ENCODE results near the gene STYXL1. TPM values are rescaled to one million over a fixed set of nuclear protein-coding genes. Genes with fewer than 3 reads are reported as not detected.
"Not testable (repeated sequence)": the region's sequence is repeated elsewhere in the genome, so short reads cannot be mapped to it uniquely, and the experiment has no call there.

STYXL1 gene
- total RNA-seq, 2 donors from 2014 or later = 29.8 to 94.5 TPM

DNA sequence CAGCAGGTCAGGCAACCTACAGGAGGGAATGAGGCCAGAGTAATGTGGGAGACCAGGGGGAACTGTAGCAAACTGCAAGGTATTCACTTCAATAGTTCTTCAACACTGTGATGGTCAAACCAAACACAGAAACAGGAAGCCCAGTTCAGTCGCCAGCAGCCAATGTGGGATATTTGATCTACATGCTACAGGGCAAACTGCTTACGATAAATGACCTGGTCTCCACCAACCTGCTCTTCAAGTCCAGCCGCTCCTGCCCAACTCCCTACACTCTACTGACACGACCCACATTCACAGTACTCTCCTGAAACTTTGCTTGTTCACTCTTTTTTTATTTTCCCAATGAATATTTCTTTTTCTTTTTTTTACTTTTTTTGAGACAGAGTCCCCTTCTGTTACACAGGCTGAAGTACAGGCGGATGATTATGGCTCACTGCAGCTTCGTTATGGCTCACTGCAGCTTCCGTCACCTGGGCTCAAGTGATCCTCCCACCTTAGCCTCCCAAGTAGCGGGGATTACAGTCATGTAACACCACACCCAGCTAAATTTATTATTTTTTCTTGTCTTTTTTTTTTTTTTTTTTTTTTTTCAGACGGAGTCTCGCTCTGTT is 42.2 kb upstream of the STYXL1 start:
- TF ChIP-seq CTCF (IDR thresholded peaks at IDR 0.05) = no peak
- TF ChIP-seq POLR2A (IDR thresholded peaks at IDR 0.05) = no peak
- TF ChIP-seq POLR2AphosphoS5 (IDR thresholded peaks at IDR 0.05) = peak; percentile 72
- peak; percentile 83 for DNase-seq (ENCODE audit: low spot score)

GRCh38 chr7:76087362-76087791 is 39.6 kb upstream of the STYXL1 start:
- H3K9me3 ChIP-seq; H3K4me1 ChIP-seq (replicated peaks); DNase-seq (ENCODE audit: low spot score); H3K36me3 ChIP-seq; H3K27ac ChIP-seq; intact Hi-C loops (cut with DNase I); H3K27me3 ChIP-seq (replicated peaks; ENCODE audit: insufficient read depth); H3K4me3 ChIP-seq: not testable (repeated sequence)
- WGBS = 38% methylated on average over 5 of the region's 5 CpGs

More for the DNA sequence above, 42.2 kb upstream of the STYXL1 start:
- no peaks in the 10 kb centered on the region for H3K36me3 ChIP-seq
- peak overlapping the region; percentile 73 to 80 for H3K27ac ChIP-seq
- no peak overlapping the region for H3K4me3 ChIP-seq
- H3K27me3 ChIP-seq (replicated peaks; ENCODE audit: insufficient read depth) = no peaks in the 10 kb centered on the region
- intact Hi-C loops (cut with DNase I) = no loop called here
- WGBS = 66% methylated on average over 10 of the region's 10 CpGs
- no peaks in the 10 kb centered on the region for H3K9me3 ChIP-seq
- no peaks in the 10 kb centered on the region for H3K4me1 ChIP-seq (replicated peaks)

GRCh38 chr7:76086070-76086469 is 38.3 kb upstream of the STYXL1 start:
- H3K4me3 ChIP-seq = no peak overlapping the region
- no peak for DNase-seq (ENCODE audit: low spot score)
- intact Hi-C loops (cut with DNase I) = no loop called here
- no peaks in the 10 kb centered on the region for H3K4me1 ChIP-seq (replicated peaks)
- no peaks in the 10 kb centered on the region for H3K27me3 ChIP-seq (replicated peaks; ENCODE audit: insufficient read depth)
- TF ChIP-seq POLR2A (IDR thresholded peaks at IDR 0.05) (no peak), POLR2AphosphoS5 (IDR thresholded peaks at IDR 0.05) (no peak), CTCF (IDR thresholded peaks at IDR 0.05) (no peak)
- H3K9me3 ChIP-seq = no peaks in the 10 kb centered on the region
- no peaks in the 10 kb centered on the region for H3K36me3 ChIP-seq
- H3K27ac ChIP-seq = no peak overlapping the region
- 98% methylated on average over 4 of the region's 4 CpGs for WGBS

- H3K27me3 ChIP-seq (replicated peaks; ENCODE audit: insufficient read depth); DNase-seq (ENCODE audit: low spot score); H3K9me3 ChIP-seq; intact Hi-C loops (cut with DNase I); H3K4me1 ChIP-seq (replicated peaks); H3K4me3 ChIP-seq; H3K27ac ChIP-seq; H3K36me3 ChIP-seq: not testable (repeated sequence)
- WGBS = 80% methylated on average over 2 of the region's 2 CpGs
Measured at GRCh38 chr7:76084115-76084514, 36.3 kb upstream of the STYXL1 start.

DNA sequence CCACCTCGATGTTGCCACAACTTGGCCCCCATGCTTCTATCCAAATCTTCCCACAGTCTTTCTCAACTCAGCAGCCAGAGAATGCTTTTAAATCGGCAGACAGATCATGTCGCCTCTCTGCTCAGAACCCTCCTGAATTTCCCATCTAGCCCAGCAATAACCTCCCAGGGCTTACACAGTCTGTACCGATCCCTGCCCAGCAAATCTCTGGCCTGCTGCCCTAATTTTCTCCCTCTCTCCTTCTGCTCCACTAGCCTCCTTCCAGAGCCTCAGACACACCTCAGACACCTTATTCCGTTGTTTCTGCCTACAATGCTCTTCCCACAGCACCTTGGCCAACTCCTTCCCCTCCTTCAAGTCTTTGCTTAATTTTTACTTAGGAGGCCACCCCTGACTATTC is 32.4 kb upstream of the STYXL1 start:
- TF ChIP-seq POLR2A (IDR thresholded peaks at IDR 0.05) (no peak), CTCF (IDR thresholded peaks at IDR 0.05) (no peak), POLR2AphosphoS5 (IDR thresholded peaks at IDR 0.05) (no peak)
- Histone ChIP-seq H3K4me3 (no peak overlapping the region), H3K27ac (no peak overlapping the region), H3K36me3 (no peaks in the 10 kb centered on the region), H3K9me3 (no peaks in the 10 kb centered on the region), H3K4me1 (replicated peaks) (no peaks in the 10 kb centered on the region), H3K27me3 (replicated peaks; ENCODE audit: insufficient read depth) (no peaks in the 10 kb centered on the region)
- 78% methylated on average over 5 of the region's 5 CpGs for WGBS
- intact Hi-C loops (cut with DNase I) = no loop called here
- no peak for DNase-seq (ENCODE audit: low spot score)

- WGBS = 35% methylated on average over 3 of the region's 3 CpGs
- Histone ChIP-seq H3K27me3 (replicated peaks; ENCODE audit: insufficient read depth) (no peaks in the 10 kb centered on the region), H3K9me3 (no peaks in the 10 kb centered on the region), H3K4me1 (replicated peaks) (no peaks in the 10 kb centered on the region), H3K27ac (no peak overlapping the region), H3K36me3 (no peaks in the 10 kb centered on the region), H3K4me3 (no peak overlapping the region)
- DNase-seq (ENCODE audit: low spot score) = no peak
- no peak for TF ChIP-seq POLR2AphosphoS5 (IDR thresholded peaks at IDR 0.05)
- TF ChIP-seq POLR2A (IDR thresholded peaks at IDR 0.05) = no peak
- TF ChIP-seq CTCF (IDR thresholded peaks at IDR 0.05) = no peak
- intact Hi-C loops (cut with DNase I) = no loop called here
Measured at GRCh38 chr7:76077435-76077834, 29.6 kb upstream of the STYXL1 start.

Measured in prostate gland (tissue), 2 donors.